Measurements from ENCODE around the gene ATP4B. TPM values are rescaled to one million over a fixed set of nuclear protein-coding genes. Genes with fewer than 3 reads are reported as not detected.

The ATP4B gene
- polyA plus RNA-seq, 3 donors: 0.03 to 79.1 (median 3.4) TPM

DNA sequence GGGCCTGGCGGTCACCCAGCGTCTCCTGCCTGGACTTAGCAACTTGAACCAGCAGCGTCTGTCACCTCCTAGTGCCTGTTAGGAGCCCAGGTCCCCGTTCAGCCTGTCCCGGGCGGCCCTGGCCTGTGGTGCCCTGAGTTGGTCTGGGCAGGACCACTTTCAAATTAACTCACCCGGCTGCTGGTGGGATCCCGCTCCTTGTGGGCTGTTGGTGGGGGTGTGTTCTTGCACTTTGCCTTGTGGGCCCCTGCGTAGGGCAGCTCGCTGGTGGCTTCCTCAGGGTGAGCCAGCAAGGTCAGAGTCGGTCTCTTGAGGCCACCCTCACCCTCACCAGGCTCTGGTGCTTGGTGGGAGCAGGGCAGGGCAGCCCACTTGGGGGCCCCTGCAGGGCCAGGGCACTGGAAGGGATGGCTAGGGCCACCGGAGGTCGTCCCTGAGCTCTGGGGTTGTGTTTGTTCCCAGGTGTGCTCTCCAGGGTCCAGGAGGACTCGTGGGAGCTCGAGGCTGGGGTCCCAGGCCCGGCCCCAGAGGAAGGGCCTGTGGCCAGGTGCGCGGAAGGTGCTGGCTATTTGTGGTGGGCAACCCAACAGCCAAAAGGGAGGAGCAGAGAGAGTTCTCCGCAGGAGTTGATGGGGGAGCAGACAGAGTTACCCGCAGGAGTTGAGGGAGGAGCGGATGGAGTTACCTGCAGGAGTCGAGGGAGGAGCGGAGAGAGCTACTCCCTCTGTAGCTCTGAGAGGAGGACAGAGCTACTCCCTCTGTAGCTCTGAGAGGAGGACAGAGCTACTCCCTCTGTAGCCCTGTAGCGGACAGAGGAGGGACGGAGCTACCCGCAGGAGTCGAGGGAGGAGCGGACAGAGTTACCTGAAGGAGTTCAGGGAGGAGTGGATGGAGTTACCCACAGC lies 56.6 kb downstream of the ATP4B start:
- WGBS, 3 donors: 94 to 96% (median 96%) methylated on average over 26 to 28 of the region's 28 CpGs
- H3K27ac ChIP-seq (ENCODE audit: low read depth, low read length): no peak overlapping the region

- no peak overlapping the region for H3K27ac ChIP-seq (ENCODE audit: low read depth, low read length)
- WGBS, 3 donors: 95 to 99% (median 98%) methylated on average over 12 of the region's 12 CpGs
Observed at GRCh38 chr13:113599391-113599790, 58.6 kb downstream of the ATP4B start.

Other genes with a start within 250 kb of the ATP4B start
- 1 to 10 TPM in 2 of 3 donors, under 1 TPM in 1; 0.90 to 3.8 (median 2.4) TPM for gene ADPRHL1, start 204.7 kb downstream of the ATP4B start, polyA plus RNA-seq
- gene DCUN1D2, start 167.5 kb downstream of the ATP4B start, polyA plus RNA-seq: 1 to 10 TPM; 4.5 to 6.6 (median 6.6) TPM
- 10 to 100 TPM; 10.5 to 64.2 (median 33.2) TPM for gene TFDP1, start 73.4 kb downstream of the ATP4B start, polyA plus RNA-seq
- gene GRK1, start 9.0 kb upstream of the ATP4B start, polyA plus RNA-seq: not detected
- gene TMEM255B, start 101.0 kb upstream of the ATP4B start, polyA plus RNA-seq: 10 to 100 TPM in 2 of 3 donors, 1 to 10 TPM in 1; 3.9 to 24.7 (median 14.2) TPM
- gene GAS6, start 205.9 kb upstream of the ATP4B start, polyA plus RNA-seq: 100 to 1,000 TPM in 2 of 3 donors, 10 to 100 TPM in 1; 32.3 to 151 (median 118) TPM